GM20000 (cell line): ENCODE data around the gene CD79B.
A peak's percentile ranks its signal among the peaks of the same experiment; 100 is the strongest.

Experiments
- DNase-seq: peaks from one replicate; pipeline ENCODE4 v3.0.0; 2012; ENCODE audit warnings: low spot score
- TF ChIP-seq, protein P1 (sequence below): IDR thresholded peaks from 2 replicates; pipeline ENCODE4 v1.5.1; 2012; ENCODE audit warnings: mild to moderate bottlenecking, control low read depth; ENCODE audit errors: extremely low read depth, missing control alignments

Gene CD79B

DNA sequence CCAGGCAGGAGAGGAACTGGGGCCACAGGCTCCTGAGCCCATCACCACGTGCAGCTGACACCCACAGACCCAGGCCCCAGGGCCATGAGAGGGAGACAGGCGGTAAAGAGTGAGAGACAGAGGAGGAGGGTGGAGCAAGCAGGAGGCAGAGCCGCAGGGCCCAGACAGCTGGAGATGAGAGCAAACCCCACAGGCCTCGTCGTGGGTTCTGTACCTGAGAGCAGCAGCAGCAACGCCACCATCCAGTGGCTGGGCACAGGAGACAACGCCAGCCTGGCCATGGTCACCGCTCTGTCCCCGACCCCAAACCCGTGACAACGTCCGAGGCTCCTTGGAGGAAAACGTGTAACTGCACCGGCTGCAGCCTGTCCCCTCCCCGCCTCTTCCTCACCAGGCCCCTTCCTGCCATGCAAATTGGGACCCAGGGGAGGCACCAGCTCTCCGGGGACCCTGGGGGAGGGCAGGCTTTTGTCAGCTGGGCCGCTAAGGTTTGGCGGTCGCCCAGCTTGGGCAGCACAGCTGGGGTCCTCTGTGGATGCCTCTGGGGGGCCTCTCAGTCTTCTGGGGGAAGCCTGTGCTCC lies at the start of gene CD79B:
TSS of gene CD79B (minus strand) at position 351 of the 581 bp plus-strand sequence. CDS start at position 281, 70 bp downstream.
- DNase-seq, result peak; percentile 87
- TF ChIP-seq, protein P1, sequence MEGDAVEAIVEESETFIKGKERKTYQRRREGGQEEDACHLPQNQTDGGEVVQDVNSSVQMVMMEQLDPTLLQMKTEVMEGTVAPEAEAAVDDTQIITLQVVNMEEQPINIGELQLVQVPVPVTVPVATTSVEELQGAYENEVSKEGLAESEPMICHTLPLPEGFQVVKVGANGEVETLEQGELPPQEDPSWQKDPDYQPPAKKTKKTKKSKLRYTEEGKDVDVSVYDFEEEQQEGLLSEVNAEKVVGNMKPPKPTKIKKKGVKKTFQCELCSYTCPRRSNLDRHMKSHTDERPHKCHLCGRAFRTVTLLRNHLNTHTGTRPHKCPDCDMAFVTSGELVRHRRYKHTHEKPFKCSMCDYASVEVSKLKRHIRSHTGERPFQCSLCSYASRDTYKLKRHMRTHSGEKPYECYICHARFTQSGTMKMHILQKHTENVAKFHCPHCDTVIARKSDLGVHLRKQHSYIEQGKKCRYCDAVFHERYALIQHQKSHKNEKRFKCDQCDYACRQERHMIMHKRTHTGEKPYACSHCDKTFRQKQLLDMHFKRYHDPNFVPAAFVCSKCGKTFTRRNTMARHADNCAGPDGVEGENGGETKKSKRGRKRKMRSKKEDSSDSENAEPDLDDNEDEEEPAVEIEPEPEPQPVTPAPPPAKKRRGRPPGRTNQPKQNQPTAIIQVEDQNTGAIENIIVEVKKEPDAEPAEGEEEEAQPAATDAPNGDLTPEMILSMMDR, result no peak

DNA sequence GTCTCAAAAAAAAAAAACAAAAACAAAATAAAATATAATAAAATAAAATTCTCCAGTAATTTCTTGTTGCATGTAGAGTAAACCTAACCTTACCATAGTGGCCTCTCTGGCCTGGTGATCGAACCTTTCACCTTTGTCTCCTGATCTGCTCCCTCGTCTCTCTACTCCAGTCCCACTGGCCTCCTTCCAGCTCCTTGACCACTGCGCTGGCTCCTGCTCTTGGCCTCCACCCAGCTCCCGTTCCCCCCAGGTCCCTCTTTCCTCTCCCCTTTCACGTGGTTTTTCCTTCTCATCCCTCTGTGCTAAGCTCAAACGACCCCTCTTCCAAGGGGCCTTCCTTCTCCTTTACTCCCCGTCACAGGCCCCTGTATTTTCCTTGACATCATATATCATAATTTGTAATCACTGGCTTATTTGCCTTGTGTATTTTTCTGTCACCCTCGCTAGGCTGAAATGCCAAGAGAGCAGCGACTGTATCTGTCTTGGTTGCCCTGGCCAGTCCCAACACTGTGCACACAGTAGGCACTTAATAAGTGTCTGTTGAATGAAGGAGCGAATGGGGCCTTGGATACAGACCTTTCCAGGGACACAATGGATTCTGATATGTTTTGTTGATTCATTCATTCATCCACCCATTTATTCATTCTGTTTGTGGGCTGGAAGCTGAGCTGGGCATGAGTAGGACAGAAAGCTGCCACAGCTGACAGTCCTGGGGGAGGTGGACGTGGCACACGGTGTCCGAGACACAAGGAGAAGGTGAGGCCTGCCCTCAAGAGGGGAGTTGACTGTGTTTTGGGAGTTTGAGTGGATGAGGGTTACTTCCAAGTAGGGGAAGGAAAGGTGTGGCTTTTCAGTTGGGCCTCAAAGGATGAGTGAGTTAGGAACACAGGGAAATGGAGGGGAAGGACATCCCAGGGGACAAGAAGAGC lies 46.4 kb upstream of the CD79B start:
- TF ChIP-seq, protein P1, result no peak
- DNase-seq, result no peak

DNA sequence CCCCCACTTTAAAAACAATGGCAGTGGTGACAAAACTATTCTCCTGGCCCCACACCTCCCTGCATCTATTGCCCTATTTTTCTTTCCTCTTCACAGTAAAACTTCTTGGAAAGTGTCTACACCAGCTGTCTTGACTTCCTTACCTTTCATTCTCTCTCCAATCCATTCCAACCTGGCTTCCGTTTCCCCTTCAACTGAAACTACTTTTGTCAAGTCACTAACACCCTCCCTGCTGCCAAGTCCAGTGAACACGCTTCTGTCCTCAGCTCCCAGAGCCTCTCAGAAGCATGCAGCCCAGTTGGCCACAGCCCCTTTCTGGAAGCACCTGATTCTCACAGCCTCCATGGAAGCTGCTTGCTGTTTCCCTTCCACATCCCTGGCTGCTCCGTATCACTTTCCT lies 44.6 kb upstream of the CD79B start:
- TF ChIP-seq, protein P1, result no peak
- DNase-seq, result no peak

DNA sequence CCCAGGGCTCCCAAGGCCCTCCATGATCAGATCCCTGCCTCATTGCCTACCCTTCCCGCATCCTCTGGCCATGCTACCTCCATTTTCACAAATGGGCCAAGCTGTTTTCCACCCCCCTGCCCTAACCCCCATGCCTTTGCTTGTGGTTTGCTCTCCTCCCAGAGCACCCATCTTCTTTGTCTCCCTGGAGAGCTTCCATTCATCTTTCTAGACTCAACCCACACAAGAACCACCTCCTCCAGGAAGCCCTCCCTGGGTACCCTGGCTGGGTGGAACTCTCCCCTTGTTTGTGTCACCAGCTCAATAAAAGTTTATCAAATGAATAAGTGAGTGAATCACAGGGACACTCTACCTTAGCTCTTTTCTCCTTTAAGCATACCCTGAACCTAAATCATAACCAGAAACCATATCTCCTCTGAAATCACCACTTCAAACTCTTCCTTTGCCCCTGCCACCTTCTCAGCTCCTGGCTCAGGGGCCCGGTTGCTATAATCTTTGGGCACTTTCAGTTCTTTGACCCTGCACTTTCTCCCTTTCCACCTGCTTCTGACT lies 43.5 kb upstream of the CD79B start:
- DNase-seq, result no peak
- TF ChIP-seq, protein P1, result no peak

DNA sequence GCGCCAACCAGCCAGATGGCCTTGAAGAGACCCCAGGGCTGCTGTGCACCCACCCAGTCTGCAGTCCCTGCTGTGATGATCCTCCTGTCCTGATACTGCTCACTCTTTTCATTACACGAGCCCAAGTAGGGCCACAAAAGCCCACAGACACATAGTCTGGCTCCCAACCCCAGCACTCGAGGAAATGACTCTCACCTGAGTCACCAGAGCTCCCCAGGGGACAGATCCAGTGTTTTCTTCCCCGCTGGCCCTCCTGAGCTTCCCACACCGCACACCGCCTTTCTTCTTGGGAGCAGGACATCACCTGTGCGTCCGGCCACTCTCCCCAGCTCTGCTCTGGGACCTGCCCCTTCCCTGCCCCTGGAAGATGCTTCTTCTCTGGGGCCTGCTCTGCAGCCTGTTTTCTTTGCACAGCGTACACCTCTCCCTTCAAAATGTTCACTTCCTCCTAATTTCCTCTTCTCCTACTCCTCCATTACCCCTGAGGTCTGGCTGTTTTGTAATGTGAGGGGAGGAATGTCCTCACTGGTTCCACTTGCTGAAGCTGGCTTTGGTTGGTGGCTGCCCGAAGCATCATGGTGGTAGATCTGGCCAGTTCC lies 42.6 kb upstream of the CD79B start:
- DNase-seq, result no peak
- TF ChIP-seq, protein P1, result no peak

DNA sequence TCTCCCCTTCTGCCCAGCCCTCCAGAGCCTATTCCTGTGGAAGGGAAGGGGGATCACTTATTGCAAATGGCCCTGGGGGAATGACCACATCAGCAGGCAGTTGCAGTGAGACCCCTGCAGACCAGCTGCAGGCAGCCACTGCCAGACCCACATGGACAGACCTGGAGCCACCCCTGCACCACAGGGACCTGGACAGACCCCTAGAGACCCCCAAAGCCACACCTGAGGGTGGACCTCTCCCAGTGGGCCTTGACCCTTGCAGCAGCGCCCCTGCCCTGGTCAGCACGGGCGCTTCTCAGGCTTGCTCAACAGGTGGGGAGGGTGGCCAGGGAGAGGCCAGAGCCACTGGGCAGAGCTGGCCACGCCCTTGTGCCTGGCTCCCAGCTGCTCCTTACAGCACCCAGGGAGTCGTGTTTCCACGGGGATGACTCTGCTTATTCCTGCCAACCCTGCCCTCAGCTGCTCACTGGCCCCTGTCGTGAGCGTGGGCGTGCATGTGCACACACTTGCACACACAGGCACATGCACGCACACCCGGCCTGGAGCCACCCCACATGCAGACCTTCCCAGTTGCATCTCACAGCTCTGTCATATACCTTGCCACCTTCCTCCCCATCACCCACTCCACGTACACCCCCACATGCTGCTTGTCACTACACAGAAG lies 41.9 kb upstream of the CD79B start:
- TF ChIP-seq, protein P1, result no peak
- no peak for DNase-seq
